Liver (tissue), 9 donors: ENCODE measurements around the gene CHST3. TPM values are rescaled to one million over a fixed set of nuclear protein-coding genes. Genes with fewer than 3 reads are reported as not detected.

Source experiments
- DNase-seq: peaks from one replicate; pipeline ENCODE4 v3.0.0-alpha.2; 2017; ENCODE audit warnings: low spot score
- H3K27ac ChIP-seq, 2 donors: one replicate each; pipeline ENCODE4 v1.7.0; 2013; ENCODE audit warnings: inconsistent platforms in 2 of 2, low read length in 2 of 2, control low read depth in 1 of 2, low read depth in 1 of 2, mild to moderate bottlenecking in 1 of 2
- H3K27me3 ChIP-seq, 4 donors: one replicate each; pipeline versions ENCODE4 v1.6.1 to v1.7.0; 2013; ENCODE audit warnings: low read length in 3 of 4, inconsistent platforms in 1 of 4, mild to moderate bottlenecking in 1 of 4, moderate library complexity in 1 of 4; ENCODE audit not compliant: control insufficient read depth in 4 of 4, insufficient read depth in 4 of 4
- H3K36me3 ChIP-seq, 4 donors: one replicate each; pipeline versions ENCODE4 v1.6.1 to v1.7.0; 2013; ENCODE audit warnings: low read length in 3 of 4, mild to moderate bottlenecking in 3 of 4, low read depth in 1 of 4, moderate library complexity in 1 of 4; ENCODE audit not compliant: control insufficient read depth in 4 of 4, insufficient read depth in 3 of 4
- H3K4me1 ChIP-seq, 4 donors: one replicate each; pipeline versions ENCODE4 v1.6.1 to v1.7.0; 2013; ENCODE audit warnings: low read length in 3 of 4, mild to moderate bottlenecking in 3 of 4, moderate library complexity in 1 of 4; ENCODE audit not compliant: control insufficient read depth in 4 of 4, insufficient read depth in 4 of 4
- H3K4me3 ChIP-seq, 3 donors: one replicate each; pipeline versions ENCODE4 v1.6.1 to v1.7.0; 2013; ENCODE audit warnings: low read length in 3 of 3, control low read depth in 1 of 3, low read depth in 1 of 3, mild to moderate bottlenecking in 1 of 3
- H3K9ac ChIP-seq, 2 donors: one replicate each; pipeline ENCODE4 v1.7.0; 2013; ENCODE audit warnings: low read length in 2 of 2, mild to moderate bottlenecking in 2 of 2, moderate library complexity in 2 of 2, control low read depth in 1 of 2, low read depth in 1 of 2
- H3K9me3 ChIP-seq, 4 donors: one replicate each; pipeline versions ENCODE4 v1.6.1 to v1.7.0; 2013; ENCODE audit warnings: low read length in 3 of 4; ENCODE audit not compliant: control insufficient read depth in 4 of 4
- CTCF ChIP-seq: fragments of 150-350 bp; IDR thresholded peaks from 2 replicates; pipeline ENCODE4 v1.5.1; 2017; ENCODE audit warnings: improper control_type of control experiment, low read depth, low read length; ENCODE audit not compliant: missing input control
- EGR1 ChIP-seq, 2 donors: IDR thresholded peaks; 2 replicates each; pipeline ENCODE4 v1.6.1; 2016 to 2018; ENCODE audit warnings: antibody characterized with exemption in 2 of 2, low read depth in 2 of 2
- FOXA1 ChIP-seq: IDR thresholded peaks from 2 replicates; pipeline ENCODE4 v1.6.1; 2016; ENCODE audit warnings: antibody characterized with exemption
- FOXA2 ChIP-seq: IDR thresholded peaks from 2 replicates; pipeline ENCODE4 v1.6.1; 2016; ENCODE audit warnings: antibody characterized with exemption
- GABPA ChIP-seq, 2 donors: IDR thresholded peaks in 1 of 2; conservative IDR thresholded peaks in 1 of 2; 2 replicates each; pipeline ENCODE4 v1.6.1; 2016; ENCODE audit warnings: antibody characterized with exemption in 2 of 2, mild to moderate bottlenecking in 1 of 2, moderate library complexity in 1 of 2
- HNF4A ChIP-seq, 2 donors: conservative IDR thresholded peaks; 2 replicates each; pipeline ENCODE4 v1.6.1; 2016; ENCODE audit warnings: antibody characterized with exemption in 2 of 2, mild to moderate bottlenecking in 2 of 2
- HNF4G ChIP-seq: IDR thresholded peaks from 2 replicates; pipeline ENCODE4 v1.6.1; 2016; ENCODE audit warnings: antibody characterized with exemption
- JUND ChIP-seq, 2 donors: IDR thresholded peaks; 2 replicates each; pipeline ENCODE4 v1.6.1; 2016; ENCODE audit warnings: antibody characterized with exemption in 2 of 2
- NR2F2 ChIP-seq: IDR thresholded peaks from 2 replicates; pipeline ENCODE4 v1.6.1; 2016; ENCODE audit warnings: antibody characterized with exemption
- RAD21 ChIP-seq, 2 donors: IDR thresholded peaks; 2 replicates each; pipeline ENCODE4 v1.6.1; 2016; ENCODE audit warnings: antibody characterized with exemption in 2 of 2, mild to moderate bottlenecking in 2 of 2
- RXRA ChIP-seq, 2 donors: IDR thresholded peaks; 2 replicates each; pipeline ENCODE4 v1.6.1; 2017 to 2018; ENCODE audit warnings: antibody characterized with exemption in 2 of 2, mild to moderate bottlenecking in 1 of 2
- SP1 ChIP-seq: IDR thresholded peaks from 2 replicates; pipeline ENCODE4 v1.6.1; 2018; ENCODE audit warnings: antibody characterized with exemption, mild to moderate bottlenecking
- TAF1 ChIP-seq: conservative IDR thresholded peaks from 2 replicates; pipeline ENCODE4 v1.6.1; 2016; ENCODE audit warnings: antibody characterized with exemption, mild to moderate bottlenecking
- YY1 ChIP-seq: IDR thresholded peaks from 2 replicates; pipeline ENCODE4 v1.6.1; 2016; ENCODE audit warnings: antibody characterized with exemption, mild to moderate bottlenecking
- ZBTB33 ChIP-seq: IDR thresholded peaks from 2 replicates; pipeline ENCODE4 v1.6.1; 2016; ENCODE audit warnings: antibody characterized with exemption
- WGBS: extraction: QIAGEN DNeasy Blood & Tissue Kit; methylation state at CpG from one replicate; pipeline ENCODE4 v1.1.7; 2013; 5-methylcytosine and 5-hydroxymethylcytosine counted together
- polyA plus RNA-seq, 2 donors: library from polyadenylated mRNA; stranded (reverse) in 1 of 2; unstranded in 1 of 2; fragments of 200-250 nt in 1 of 2; fragments of >200 nt in 1 of 2; fragmentation: Nextera tagmentation in 1 of 2; extraction: Ambion mirVana in 1 of 2; gene quantifications; one replicate each; pipeline versions ENCODE4 v1.2.1 to v1.2.3, GENCODE V29; 2013 to 2015
- total RNA-seq, 2 donors: library from RNA; depleted of rRNA; stranded (reverse); fragments of >200 nt; gene quantifications; one replicate each; pipeline ENCODE4 v1.2.3, GENCODE V29; 2014
- TF ChIP-seq, protein P1 (sequence below): IDR thresholded peaks from 2 replicates; pipeline ENCODE4 v1.6.1; 2016; ENCODE audit warnings: antibody characterized with exemption, mild to moderate bottlenecking
- TF ChIP-seq, protein P2 (sequence below): IDR thresholded peaks from 2 replicates; pipeline ENCODE4 v1.6.1; 2016; ENCODE audit warnings: antibody characterized with exemption
- donor health status: healthy.
- donor health status: healthy.
- donor health status: healthy.
- donor health status: healthy.
- donor health status: healthy.

CHST3 gene
- total and polyA plus RNA-seq, 4 donors = 0.29 to 4.3 (median 1.5) TPM

GRCh38 chr10:71978988-71979691 lies 14.9 kb downstream of the CHST3 start:
- H3K36me3 ChIP-seq = no peaks in the 10 kb centered on the region
- TF ChIP-seq YY1 (no peak), HNF4A (conservative IDR thresholded peaks at IDR 0.05) (no peak), GABPA (IDR thresholded peaks at IDR 0.05 in 1 of 2, conservative IDR thresholded peaks at IDR 0.05 in 1 of 2) (no peak), RXRA (IDR thresholded peaks at IDR 0.05) (no peak), ZBTB33 (no peak), JUND (IDR thresholded peaks at IDR 0.05) (no peak), HNF4G (no peak), FOXA1 (no peak), EGR1 (IDR thresholded peaks at IDR 0.05; ENCODE audit: low read depth in 2 of 2) (no peak)
- TF ChIP-seq, protein P1, sequence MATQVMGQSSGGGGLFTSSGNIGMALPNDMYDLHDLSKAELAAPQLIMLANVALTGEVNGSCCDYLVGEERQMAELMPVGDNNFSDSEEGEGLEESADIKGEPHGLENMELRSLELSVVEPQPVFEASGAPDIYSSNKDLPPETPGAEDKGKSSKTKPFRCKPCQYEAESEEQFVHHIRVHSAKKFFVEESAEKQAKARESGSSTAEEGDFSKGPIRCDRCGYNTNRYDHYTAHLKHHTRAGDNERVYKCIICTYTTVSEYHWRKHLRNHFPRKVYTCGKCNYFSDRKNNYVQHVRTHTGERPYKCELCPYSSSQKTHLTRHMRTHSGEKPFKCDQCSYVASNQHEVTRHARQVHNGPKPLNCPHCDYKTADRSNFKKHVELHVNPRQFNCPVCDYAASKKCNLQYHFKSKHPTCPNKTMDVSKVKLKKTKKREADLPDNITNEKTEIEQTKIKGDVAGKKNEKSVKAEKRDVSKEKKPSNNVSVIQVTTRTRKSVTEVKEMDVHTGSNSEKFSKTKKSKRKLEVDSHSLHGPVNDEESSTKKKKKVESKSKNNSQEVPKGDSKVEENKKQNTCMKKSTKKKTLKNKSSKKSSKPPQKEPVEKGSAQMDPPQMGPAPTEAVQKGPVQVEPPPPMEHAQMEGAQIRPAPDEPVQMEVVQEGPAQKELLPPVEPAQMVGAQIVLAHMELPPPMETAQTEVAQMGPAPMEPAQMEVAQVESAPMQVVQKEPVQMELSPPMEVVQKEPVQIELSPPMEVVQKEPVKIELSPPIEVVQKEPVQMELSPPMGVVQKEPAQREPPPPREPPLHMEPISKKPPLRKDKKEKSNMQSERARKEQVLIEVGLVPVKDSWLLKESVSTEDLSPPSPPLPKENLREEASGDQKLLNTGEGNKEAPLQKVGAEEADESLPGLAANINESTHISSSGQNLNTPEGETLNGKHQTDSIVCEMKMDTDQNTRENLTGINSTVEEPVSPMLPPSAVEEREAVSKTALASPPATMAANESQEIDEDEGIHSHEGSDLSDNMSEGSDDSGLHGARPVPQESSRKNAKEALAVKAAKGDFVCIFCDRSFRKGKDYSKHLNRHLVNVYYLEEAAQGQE = no peak
- no peak for DNase-seq
- H3K9ac ChIP-seq = no peak overlapping the region
- H3K4me1 ChIP-seq = peaks cover 7 to 22% (median 17%) of the 10 kb centered on the region in 4 donors
- H3K9me3 ChIP-seq = no peaks in the 10 kb centered on the region
- no peak overlapping the region for H3K27ac ChIP-seq
- no peaks in the 10 kb centered on the region for H3K27me3 ChIP-seq
- 87% methylated on average over 15 of the region's 15 CpGs for WGBS
- no peak overlapping the region for H3K4me3 ChIP-seq

GRCh38 chr10:71979692-71980062 lies 15.5 kb downstream of the CHST3 start:
- TF ChIP-seq RAD21 (IDR thresholded peaks at IDR 0.05) (no peak), FOXA1 (no peak), HNF4A (conservative IDR thresholded peaks at IDR 0.05) (no peak), RXRA (IDR thresholded peaks at IDR 0.05) (no peak), JUND (IDR thresholded peaks at IDR 0.05) (no peak), ZBTB33 (no peak), SP1 (no peak), EGR1 (IDR thresholded peaks at IDR 0.05; ENCODE audit: low read depth in 2 of 2) (no peak), GABPA (IDR thresholded peaks at IDR 0.05 in 1 of 2, conservative IDR thresholded peaks at IDR 0.05 in 1 of 2) (no peak), FOXA2 (no peak), HNF4G (no peak), NR2F2 (no peak), TAF1 (no peak), CTCF (no peak)
- TF ChIP-seq, protein P2, sequence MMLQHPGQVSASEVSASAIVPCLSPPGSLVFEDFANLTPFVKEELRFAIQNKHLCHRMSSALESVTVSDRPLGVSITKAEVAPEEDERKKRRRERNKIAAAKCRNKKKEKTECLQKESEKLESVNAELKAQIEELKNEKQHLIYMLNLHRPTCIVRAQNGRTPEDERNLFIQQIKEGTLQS = no peak
- WGBS = 95% methylated on average over 5 of the region's 5 CpGs
- no peaks in the 10 kb centered on the region for H3K27me3 ChIP-seq
- H3K4me3 ChIP-seq = no peak overlapping the region
- H3K9ac ChIP-seq = no peak overlapping the region
- no peaks in the 10 kb centered on the region for H3K36me3 ChIP-seq
- H3K9me3 ChIP-seq = no peaks in the 10 kb centered on the region
- peaks cover 7 to 22% (median 17%) of the 10 kb centered on the region in 4 donors for H3K4me1 ChIP-seq
- no peak overlapping the region for H3K27ac ChIP-seq
- DNase-seq = no peak
